Endothelial cell of umbilical vein (primary cell): ENCODE results near the gene PCBD2. TPM values are rescaled to one million over a fixed set of nuclear protein-coding genes. Genes with fewer than 3 reads are reported as not detected.

Source experiments
- BruUV-seq: library from RNA; stranded (reverse); fragments of 400-500 nt; replicated peaks from 2 replicates; lab custom pipeline; 2021; lab: Mats Ljungman, UMichigan
- CTCF ChIA-PET: fragments of 300-600, 350-600 bp; sonication (Branson Sonifier 250); formaldehyde crosslinking; loops from one replicate; lab custom pipeline; 2021; ENCODE audit warnings: antibody characterized with exemption, inconsistent platforms; lab: Charles Lee
- POLR2A ChIA-PET: fragments of 300-600, 350-600 bp; sonication (Branson Sonifier 250); formaldehyde crosslinking; loops from one replicate; lab custom pipeline; 2021; ENCODE audit warnings: antibody characterized with exemption, inconsistent platforms; lab: Charles Lee
- DNase-seq: peaks from one replicate; pipeline ENCODE4 v3.0.0-alpha.2; 2011; ENCODE audit warnings: low read depth, low spot score
- FAIRE-seq: peaks from 2 replicates; lab custom pipeline; 2011; peaks lifted over from hg19 to GRCh38; lab: Jason Lieb, UNC
- H2AFZ ChIP-seq: 2 replicates; pipeline ENCODE4 v1.6.0; 2012; ENCODE audit warnings: low read depth, low read length, control low read depth, inconsistent platforms
- H3K27ac ChIP-seq: 2 replicates; pipeline ENCODE4 v1.5.1; 2011; ENCODE audit warnings: low read depth, mild to moderate bottlenecking, control low read depth, low read length, moderate library complexity; ENCODE audit not compliant: insufficient read depth
- H3K27me3 ChIP-seq, 2 experiments: 2 replicates each; pipeline versions ENCODE4 v1.6.0 to v1.6.1; 2011; ENCODE audit warnings: low read length in 2 of 2, mixed read lengths in 1 of 2; ENCODE audit not compliant: control insufficient read depth in 2 of 2, insufficient read depth in 2 of 2
- H3K36me3 ChIP-seq, 2 experiments: 2 replicates in 1 of 2; 3 replicates in 1 of 2; pipeline ENCODE4 v1.5.1; 2011; ENCODE audit warnings: low read length in 2 of 2, mild to moderate bottlenecking in 1 of 2, moderate library complexity in 1 of 2; ENCODE audit not compliant: control insufficient read depth in 2 of 2, insufficient read depth in 2 of 2; ENCODE audit errors: extremely low read depth in 1 of 2
- H3K4me1 ChIP-seq: 3 replicates; pipeline ENCODE4 v1.5.1; 2011; ENCODE audit warnings: mild to moderate bottlenecking, low read length; ENCODE audit not compliant: control insufficient read depth, insufficient read depth; ENCODE audit errors: extremely low read depth
- H3K4me2 ChIP-seq: 2 replicates; pipeline ENCODE4 v1.6.1; 2011; ENCODE audit warnings: low read length, control low read depth, mixed read lengths; ENCODE audit not compliant: insufficient read depth
- H3K4me3 ChIP-seq, 3 experiments: fragments of 200-600 bp in 1 of 3; sonication (generic), shearing (Covaris generic) in 1 of 3; replicated peaks in 1 of 3; 2 replicates each; pipeline ENCODE4 v1.5.1; 2011 to 2016; ENCODE audit warnings: control low read depth in 3 of 3, low read length in 3 of 3, mild to moderate bottlenecking in 2 of 3, inconsistent platforms in 1 of 3, low read depth in 1 of 3, moderate library complexity in 1 of 3; ENCODE audit not compliant: insufficient read depth in 1 of 3
- H3K79me2 ChIP-seq: 2 replicates; pipeline ENCODE4 v1.6.0; 2012; ENCODE audit warnings: low read length, inconsistent platforms; ENCODE audit not compliant: control insufficient read depth, insufficient read depth
- H3K9ac ChIP-seq: replicated peaks from 2 replicates; pipeline ENCODE3; 2011; ENCODE audit warnings: low read length, control low read depth; ENCODE audit not compliant: insufficient read depth; ENCODE audit errors: extremely low read depth
- H3K9me1 ChIP-seq: replicated peaks from 3 replicates; pipeline ENCODE4 v1.6.0; 2011; ENCODE audit warnings: mild to moderate bottlenecking, low read length; ENCODE audit not compliant: control insufficient read depth, insufficient read depth; ENCODE audit errors: extremely low read depth
- H3K9me3 ChIP-seq: replicated peaks from 2 replicates; pipeline ENCODE4 v1.5.1; 2012; ENCODE audit warnings: low read length, inconsistent platforms; ENCODE audit not compliant: control insufficient read depth, insufficient read depth
- H4K20me1 ChIP-seq: replicated peaks from 2 replicates; pipeline ENCODE3; 2011; ENCODE audit warnings: mild to moderate bottlenecking, low read length; ENCODE audit not compliant: control insufficient read depth, insufficient read depth; ENCODE audit errors: extremely low read depth
- CTCF ChIP-seq, 2 donors: IDR thresholded peaks; 1 replicate in 1 of 2; 2 replicates in 1 of 2; pipeline ENCODE4 v1.5.1; 2011; ENCODE audit warnings: low read length in 2 of 2, mild to moderate bottlenecking in 2 of 2, moderate library complexity in 2 of 2, control low read depth in 1 of 2, inconsistent platforms in 1 of 2, low read depth in 1 of 2; ENCODE audit not compliant: insufficient read depth in 1 of 2; ENCODE audit errors: extremely low read depth in 1 of 2
- EZH2 ChIP-seq: IDR thresholded peaks from 2 replicates; pipeline ENCODE4 v1.6.1; 2012; ENCODE audit warnings: borderline replicate concordance, low read depth, mild to moderate bottlenecking, moderate library complexity, low read length, inconsistent platforms; ENCODE audit not compliant: severe bottlenecking
- FOS ChIP-seq: IDR thresholded peaks from 2 replicates; pipeline ENCODE4 v1.6.1; 2011; ENCODE audit warnings: mild to moderate bottlenecking, low read length, moderate library complexity, borderline replicate concordance; ENCODE audit not compliant: insufficient read depth
- GATA2 ChIP-seq: IDR thresholded peaks from 2 replicates; pipeline ENCODE4 v1.7.0; 2011; ENCODE audit warnings: low read depth, mild to moderate bottlenecking, moderate library complexity, mixed read lengths, low read length; ENCODE audit not compliant: insufficient read length, insufficient read depth
- JUN ChIP-seq: IDR thresholded peaks from 2 replicates; pipeline ENCODE4 v1.6.1; 2011; ENCODE audit warnings: borderline replicate concordance, low read depth; ENCODE audit not compliant: insufficient read length, insufficient read depth
- MYC ChIP-seq: IDR thresholded peaks from one replicate; pipeline ENCODE4 v1.6.1; 2011; ENCODE audit warnings: mild to moderate bottlenecking, low read depth, low read length
- POLR2A ChIP-seq: IDR thresholded peaks from 2 replicates; pipeline ENCODE4 v1.6.1; 2012; ENCODE audit warnings: low read depth, mild to moderate bottlenecking, control low read depth, low read length
- POLR2AphosphoS5 ChIP-seq: IDR thresholded peaks from 2 replicates; pipeline ENCODE4 v1.6.1; 2012; ENCODE audit warnings: low read depth, mild to moderate bottlenecking, control low read depth, low read length, moderate library complexity; ENCODE audit not compliant: insufficient read depth
- dilution Hi-C: fragments of 300-500 bp; cut with MboI; formaldehyde crosslinking; loops from one replicate; pipeline ENCODE4 v1.15.0; 2019; ENCODE audit warnings: low sequenced_read_pairs; ENCODE audit not compliant: extremely low pct_ligation_motif_present
- intact Hi-C: fragments of 100-400 bp; cut with micrococcal nuclease; formaldehyde crosslinking; loops from one replicate; pipeline ENCODE4 v1.10.0; 2022
- polyA plus RNA-seq, 4 experiments: library from polyadenylated mRNA; depleted of rRNA in 3 of 4; stranded (reverse) in 3 of 4; unstranded in 1 of 4; fragments of >200 nt; gene quantifications; 2 replicates each; pipeline versions ENCODE4 v1.2.1 to v1.2.3, GENCODE V29; 2011 to 2012; ENCODE audit warnings: missing spikeins in 1 of 4
- total RNA-seq: library from RNA; stranded (reverse); gene quantifications from 2 replicates; pipeline ENCODE4 v1.2.3, GENCODE V29; 2021
- TF ChIP-seq, protein P1 (sequence below): IDR thresholded peaks from 2 replicates; pipeline ENCODE4 v1.6.1; 2011; ENCODE audit not compliant: insufficient read depth, insufficient read length

The PCBD2 gene
- total and polyA plus RNA-seq, 2 donors (not counting 3 experiments of a cell fraction or from before 2014, with no cell fraction given), result 4.0 to 10.7 TPM

DNA sequence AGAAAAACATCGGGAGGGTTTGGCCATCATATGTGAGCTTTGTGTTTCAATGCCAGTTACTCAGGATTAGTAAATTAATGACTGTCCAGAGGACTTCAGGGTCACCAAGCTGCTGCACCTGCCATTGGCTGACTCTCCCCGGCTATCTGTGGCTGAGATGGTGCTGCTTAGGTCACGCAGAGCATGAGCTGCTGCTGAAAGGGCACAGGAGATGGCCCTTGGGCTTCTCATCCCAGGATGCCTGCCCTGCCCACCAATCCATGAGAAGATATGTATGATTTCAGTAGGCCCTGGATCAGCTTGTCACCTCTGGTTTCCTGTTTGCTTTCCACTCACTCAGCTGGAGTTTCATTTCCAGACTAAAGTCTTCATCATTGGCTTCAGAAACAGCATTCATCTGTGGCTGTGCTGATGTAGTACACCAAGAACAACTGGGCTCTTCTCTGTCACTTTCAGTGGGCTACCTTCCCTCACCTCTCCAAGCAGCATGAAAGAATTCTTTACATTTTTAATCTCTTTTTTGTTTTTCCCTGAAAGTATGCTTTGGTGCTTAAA, 60.4 kb downstream of the PCBD2 start:
- Histone ChIP-seq H3K79me2 (no peaks in the 10 kb centered on the region), H3K27me3 (no peaks in the 10 kb centered on the region), H3K9me1 (no peaks in the 10 kb centered on the region), H3K4me1 (no peaks in the 10 kb centered on the region), H2AFZ (no peak overlapping the region), H4K20me1 (no peaks in the 10 kb centered on the region), H3K9ac (no peak overlapping the region), H3K4me3 (no peak overlapping the region), H3K4me2 (no peak overlapping the region), H3K9me3 (no peaks in the 10 kb centered on the region), H3K36me3 (peaks cover 0 to 4% of the 10 kb centered on the region in 2 experiments), H3K27ac (no peak overlapping the region)
- intact Hi-C loops (no loop called here), dilution Hi-C loops (no loop called here)
- CTCF ChIA-PET, result interaction anchor here (0.6 to 1.1 kb wide), 2 partner anchors 11 to 1729 kb away, joined by 3 read pairs; no protein-coding TSS in a partner anchor
- no peak for TF ChIP-seq JUN
- no peak for TF ChIP-seq MYC
- TF ChIP-seq FOS, result no peak
- no peak for TF ChIP-seq CTCF (IDR thresholded peaks at IDR 0.05; ENCODE audit: extremely low read depth in 1 of 2, insufficient read depth in 1 of 2, low read depth in 1 of 2, low read length in 2 of 2)
- TF ChIP-seq POLR2AphosphoS5, result no peak
- POLR2A ChIA-PET, result no interaction called here
- FAIRE-seq, result no peak
- no TSS peak for BruUV-seq
- no peak for DNase-seq

DNA sequence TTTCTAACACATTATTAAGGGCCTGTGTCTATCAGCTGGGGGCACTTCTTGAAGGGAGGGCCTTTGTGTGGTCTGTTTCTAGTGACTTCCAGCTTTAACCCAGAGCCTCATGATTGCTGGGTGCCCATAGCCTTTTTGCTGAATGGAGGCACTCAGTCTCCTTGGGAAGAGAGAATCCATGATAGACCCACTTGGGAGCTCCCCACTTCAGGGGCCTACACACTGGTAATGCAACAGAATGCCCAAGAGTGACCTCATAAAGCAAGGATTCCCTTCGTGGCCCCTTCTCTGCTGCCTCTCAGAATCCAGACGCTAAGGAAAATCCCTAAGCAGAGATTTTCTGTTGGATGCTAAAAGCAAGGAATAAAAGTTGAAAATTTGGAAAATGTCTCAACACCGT, 62.7 kb downstream of the PCBD2 start, which contains the start of gene CATSPER3:
CATSPER3 (plus strand) TSS at position 301 of the 400 bp plus-strand sequence; CDS start at position 386, 85 bp downstream.
- FAIRE-seq (no peak), DNase-seq (no peak)
- no peak within 1 kb of the TSS for H3K27ac ChIP-seq
- TF ChIP-seq JUN (no peak), EZH2 (no peak), CTCF (IDR thresholded peaks at IDR 0.05; ENCODE audit: extremely low read depth in 1 of 2, insufficient read depth in 1 of 2, low read depth in 1 of 2, low read length in 2 of 2) (no peak), POLR2A (no peak), MYC (no peak), FOS (no peak), POLR2AphosphoS5 (no peak), GATA2 (no peak)
- TF ChIP-seq, protein P1, sequence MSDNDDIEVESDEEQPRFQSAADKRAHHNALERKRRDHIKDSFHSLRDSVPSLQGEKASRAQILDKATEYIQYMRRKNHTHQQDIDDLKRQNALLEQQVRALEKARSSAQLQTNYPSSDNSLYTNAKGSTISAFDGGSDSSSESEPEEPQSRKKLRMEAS, result no peak
- H3K9ac ChIP-seq, result no peak within 1 kb of the TSS
- H3K9me3 ChIP-seq, result no peaks in the 10 kb centered on the region
- dilution Hi-C loops (no loop called here), intact Hi-C loops (no loop called here)
- no peaks in the 10 kb centered on the region for H3K36me3 ChIP-seq
- no peaks in the 10 kb centered on the region for H3K9me1 ChIP-seq
- ChIA-PET POLR2A (no interaction called here), CTCF (no interaction called here)
- no peak within 1 kb of the TSS for H2AFZ ChIP-seq
- no peak within 1 kb of the TSS for H3K4me2 ChIP-seq
- H3K4me3 ChIP-seq, result no peak within 1 kb of the TSS
- no peaks in the 10 kb centered on the region for H3K79me2 ChIP-seq
- H3K27me3 ChIP-seq, result no peaks in the 10 kb centered on the region
- no peaks in the 10 kb centered on the region for H3K4me1 ChIP-seq
- BruUV-seq, result no TSS peak
- no peaks in the 10 kb centered on the region for H4K20me1 ChIP-seq
